Activated T-helper 17 cell treated with anti-CD3 and anti-CD28 coated beads, Interleukin-2, amount 50 U/mL, for 72 hours (primary cell): Measurements from ENCODE around the gene STK17B. TPM values are rescaled to one million over a fixed set of nuclear protein-coding genes. Genes with fewer than 3 reads are reported as not detected.
"Not testable (repeated sequence)": the region's sequence is repeated elsewhere in the genome, so short reads cannot be mapped to it uniquely, and the experiment has no call there.

Experiments used
- ATAC-seq: fragments of 150-1000 bp; cut with Tn5 transposase; replicated peaks from 2 replicates; pipeline ENCODE4 v1.10.0; 2021; ENCODE audit warnings: mild to moderate bottlenecking, moderate library complexity
- H3K27ac Mint-ChIP-seq: one replicate; pipeline ENCODE4 v1.8.0; 2022; ENCODE audit warnings: mixed read lengths
- H3K27me3 Mint-ChIP-seq: one replicate; pipeline ENCODE4 v1.8.0; 2022; ENCODE audit warnings: mixed read lengths
- H3K36me3 Mint-ChIP-seq: one replicate; pipeline ENCODE4 v1.8.0; 2022; ENCODE audit warnings: low read depth, mild to moderate bottlenecking, mixed read lengths
- H3K4me1 Mint-ChIP-seq: one replicate; pipeline ENCODE4 v1.8.0; 2022; ENCODE audit warnings: mixed read lengths
- H3K4me3 Mint-ChIP-seq: one replicate; pipeline ENCODE4 v1.8.0; 2022; ENCODE audit warnings: mild to moderate bottlenecking, mixed read lengths
- H3K9me3 Mint-ChIP-seq: one replicate; pipeline ENCODE4 v1.8.0; 2022; ENCODE audit warnings: mixed read lengths
- total RNA-seq, 2 donors: library from RNA; stranded (reverse); gene quantifications; one replicate each; pipeline ENCODE4 v1.2.3, GENCODE V29; 2022

Gene STK17B
- total RNA-seq, 2 donors from 2014 or later, result 168 to 190 TPM

GRCh38 chr2:196097864-196098660 lies 73.3 kb downstream of the STK17B start:
- no peaks in the 10 kb centered on the region for H3K9me3 Mint-ChIP-seq
- no peak overlapping the region for H3K27ac Mint-ChIP-seq
- H3K4me1 Mint-ChIP-seq, result peaks cover 15% of the 10 kb centered on the region
- H3K27me3 Mint-ChIP-seq, result no peaks in the 10 kb centered on the region
- H3K36me3 Mint-ChIP-seq, result no peaks in the 10 kb centered on the region
- no peak overlapping the region for H3K4me3 Mint-ChIP-seq
- no peak for ATAC-seq

GRCh38 chr2:196096982-196097745 lies 74.2 kb downstream of the STK17B start:
- Mint-ChIP-seq H3K36me3 (no peaks in the 10 kb centered on the region), H3K27me3 (no peaks in the 10 kb centered on the region), H3K9me3 (no peaks in the 10 kb centered on the region), H3K4me3 (no peak overlapping the region), H3K27ac (no peak overlapping the region), H3K4me1 (peaks cover 15% of the 10 kb centered on the region)
- ATAC-seq, result no peak

- ATAC-seq, result no peak
- no peaks in the 10 kb centered on the region for H3K27me3 Mint-ChIP-seq
- H3K27ac Mint-ChIP-seq, result no peak overlapping the region
- H3K36me3 Mint-ChIP-seq, result no peaks in the 10 kb centered on the region
- H3K4me1 Mint-ChIP-seq, result peaks cover 10% of the 10 kb centered on the region
- no peak overlapping the region for H3K4me3 Mint-ChIP-seq
- no peaks in the 10 kb centered on the region for H3K9me3 Mint-ChIP-seq
These were observed 75.1 kb downstream of the STK17B start for GRCh38 chr2:196096264-196096663.

- peaks cover 11% of the 10 kb centered on the region for H3K9me3 Mint-ChIP-seq
- H3K4me1 Mint-ChIP-seq, ATAC-seq, H3K4me3 Mint-ChIP-seq, H3K36me3 Mint-ChIP-seq, H3K27me3 Mint-ChIP-seq, H3K27ac Mint-ChIP-seq: not testable (repeated sequence)
These were observed 81.9 kb downstream of the STK17B start for GRCh38 chr2:196089448-196089847.

GRCh38 chr2:196088203-196088602 lies 83.2 kb downstream of the STK17B start:
- H3K9me3 Mint-ChIP-seq, result peaks cover 12% of the 10 kb centered on the region
- H3K27ac Mint-ChIP-seq, result no peak overlapping the region
- H3K4me3 Mint-ChIP-seq, result no peak overlapping the region
- no peaks in the 10 kb centered on the region for H3K4me1 Mint-ChIP-seq
- no peaks in the 10 kb centered on the region for H3K36me3 Mint-ChIP-seq
- no peak for ATAC-seq
- no peaks in the 10 kb centered on the region for H3K27me3 Mint-ChIP-seq

- H3K36me3 Mint-ChIP-seq, result no peaks in the 10 kb centered on the region
- ATAC-seq, result no peak
- peaks cover 23% of the 10 kb centered on the region for H3K9me3 Mint-ChIP-seq
- H3K27me3 Mint-ChIP-seq, result no peaks in the 10 kb centered on the region
- no peak overlapping the region for H3K27ac Mint-ChIP-seq
- H3K4me1 Mint-ChIP-seq, result peaks cover 6% of the 10 kb centered on the region
- H3K4me3 Mint-ChIP-seq, result no peak overlapping the region
These were observed 84.6 kb downstream of the STK17B start for GRCh38 chr2:196086517-196087368.

- H3K27me3 Mint-ChIP-seq, result no peaks in the 10 kb centered on the region
- no peaks in the 10 kb centered on the region for H3K36me3 Mint-ChIP-seq
These were observed 87.8 kb downstream of the STK17B start for GRCh38 chr2:196083601-196084000.

More at GRCh38 chr2:196083601-196084000, 87.8 kb downstream of the STK17B start:
- no peak overlapping the region for H3K27ac Mint-ChIP-seq
- ATAC-seq, result no peak
- H3K4me1 Mint-ChIP-seq, result peaks cover 15% of the 10 kb centered on the region
- peaks cover 17% of the 10 kb centered on the region for H3K9me3 Mint-ChIP-seq
- no peak overlapping the region for H3K4me3 Mint-ChIP-seq

Other genes starting within 250 kb of the STK17B start
- not detected for gene DNAH7, start 102.7 kb downstream of the STK17B start, total RNA-seq